LNCAP (cell line): ENCODE results near the gene MC1R.

Source experiments
- TF ChIP-seq, protein P1 (sequence below): fragments of 450-650 bp; IDR thresholded peaks from 2 replicates; pipeline ENCODE4 v1.5.1; 2017; ENCODE audit warnings: mild to moderate bottlenecking

MC1R gene

DNA sequence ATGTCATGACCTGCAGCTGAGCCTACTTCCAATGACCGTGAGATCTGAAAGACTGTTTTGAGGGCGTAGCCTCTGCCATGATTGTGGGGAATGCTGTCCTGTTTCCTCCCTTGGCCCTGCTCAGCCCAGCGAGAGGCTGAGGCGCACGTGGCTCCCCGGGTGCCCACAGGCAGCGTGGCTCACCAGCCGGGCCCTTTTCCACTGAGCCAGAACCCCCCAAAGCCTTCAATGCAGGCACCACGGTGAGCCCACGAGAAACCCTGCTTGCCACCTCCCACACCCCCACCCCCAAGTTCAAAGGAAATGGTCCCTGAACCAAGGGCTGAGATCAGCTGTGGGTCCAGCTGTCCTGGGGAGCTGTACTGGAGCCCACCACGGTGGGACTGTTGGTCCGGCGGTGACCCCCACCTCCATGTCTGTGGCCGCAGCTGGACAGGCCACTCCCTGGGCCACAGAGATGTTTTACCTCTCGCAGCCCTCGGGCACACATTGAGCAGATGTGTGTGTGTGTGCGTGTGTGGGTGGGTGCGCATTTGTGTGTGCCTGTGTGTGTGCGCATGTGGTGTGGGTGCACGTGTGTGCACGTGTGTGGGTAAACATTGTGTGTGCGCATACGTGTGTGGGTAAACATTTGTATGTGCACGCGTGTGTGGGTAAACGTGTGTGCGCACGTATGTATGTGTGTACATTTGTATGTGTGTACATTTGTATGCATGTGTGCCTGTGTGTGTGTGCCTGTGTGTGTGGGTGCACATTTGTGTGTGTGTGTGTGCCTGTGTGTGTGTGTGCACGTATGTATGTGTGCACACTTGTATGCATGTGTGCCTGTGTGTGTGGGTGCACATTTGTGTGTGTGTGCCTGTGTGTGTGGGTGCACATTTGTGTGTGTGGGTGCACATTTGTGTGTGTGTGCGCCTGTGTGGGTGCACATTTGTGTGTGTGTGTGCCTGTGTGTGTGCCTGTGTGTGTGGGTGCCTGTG, 5.0 kb upstream of the MC1R start:
- TF ChIP-seq, protein P1, sequence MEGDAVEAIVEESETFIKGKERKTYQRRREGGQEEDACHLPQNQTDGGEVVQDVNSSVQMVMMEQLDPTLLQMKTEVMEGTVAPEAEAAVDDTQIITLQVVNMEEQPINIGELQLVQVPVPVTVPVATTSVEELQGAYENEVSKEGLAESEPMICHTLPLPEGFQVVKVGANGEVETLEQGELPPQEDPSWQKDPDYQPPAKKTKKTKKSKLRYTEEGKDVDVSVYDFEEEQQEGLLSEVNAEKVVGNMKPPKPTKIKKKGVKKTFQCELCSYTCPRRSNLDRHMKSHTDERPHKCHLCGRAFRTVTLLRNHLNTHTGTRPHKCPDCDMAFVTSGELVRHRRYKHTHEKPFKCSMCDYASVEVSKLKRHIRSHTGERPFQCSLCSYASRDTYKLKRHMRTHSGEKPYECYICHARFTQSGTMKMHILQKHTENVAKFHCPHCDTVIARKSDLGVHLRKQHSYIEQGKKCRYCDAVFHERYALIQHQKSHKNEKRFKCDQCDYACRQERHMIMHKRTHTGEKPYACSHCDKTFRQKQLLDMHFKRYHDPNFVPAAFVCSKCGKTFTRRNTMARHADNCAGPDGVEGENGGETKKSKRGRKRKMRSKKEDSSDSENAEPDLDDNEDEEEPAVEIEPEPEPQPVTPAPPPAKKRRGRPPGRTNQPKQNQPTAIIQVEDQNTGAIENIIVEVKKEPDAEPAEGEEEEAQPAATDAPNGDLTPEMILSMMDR = no peak

DNA sequence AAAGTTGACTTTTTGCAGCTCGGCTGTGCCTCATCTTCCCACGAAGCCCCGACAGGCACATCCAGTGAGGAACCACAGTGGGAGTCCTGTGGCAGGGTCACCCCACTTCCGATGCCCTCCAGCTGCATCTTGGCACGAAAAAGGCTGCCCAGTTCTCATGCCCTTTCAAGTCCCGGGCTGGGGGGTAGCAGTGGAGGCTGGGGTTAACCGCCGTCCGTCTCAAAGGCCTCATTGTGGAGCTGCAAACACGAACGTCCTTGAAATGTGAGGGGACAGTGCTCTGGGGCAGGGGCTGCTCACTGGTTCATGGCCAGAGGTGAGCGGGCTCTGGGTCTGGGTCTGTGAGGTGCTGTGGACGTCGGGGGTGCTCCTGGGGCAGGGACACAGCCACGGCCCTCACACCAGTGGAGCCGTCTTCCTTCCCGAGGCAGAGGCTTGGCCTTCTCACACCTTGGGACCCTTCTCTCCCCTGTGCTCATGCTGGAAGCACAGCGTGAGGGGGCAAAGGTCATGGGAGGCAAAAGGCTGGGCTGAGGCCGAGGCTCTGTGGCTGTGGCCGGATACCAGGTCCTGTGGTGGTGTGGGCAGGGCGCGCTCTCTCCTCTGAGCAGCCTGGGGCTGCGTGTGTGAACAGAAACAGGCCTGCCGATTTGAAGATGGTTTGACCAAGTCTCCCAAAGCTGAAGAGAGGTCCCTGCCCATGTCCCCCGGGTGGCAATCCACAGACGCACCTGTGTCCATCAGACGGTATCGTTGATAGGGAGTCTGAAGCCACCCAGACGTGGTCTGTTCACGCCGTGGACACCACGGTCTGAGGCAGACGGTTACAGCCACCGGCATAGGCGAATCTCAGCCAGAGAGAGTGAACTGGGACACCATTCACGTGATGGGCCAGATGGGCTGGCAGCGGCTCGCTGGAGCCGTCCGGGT, 3.1 kb upstream of the MC1R start:
- TF ChIP-seq, protein P1 = no peak

DNA sequence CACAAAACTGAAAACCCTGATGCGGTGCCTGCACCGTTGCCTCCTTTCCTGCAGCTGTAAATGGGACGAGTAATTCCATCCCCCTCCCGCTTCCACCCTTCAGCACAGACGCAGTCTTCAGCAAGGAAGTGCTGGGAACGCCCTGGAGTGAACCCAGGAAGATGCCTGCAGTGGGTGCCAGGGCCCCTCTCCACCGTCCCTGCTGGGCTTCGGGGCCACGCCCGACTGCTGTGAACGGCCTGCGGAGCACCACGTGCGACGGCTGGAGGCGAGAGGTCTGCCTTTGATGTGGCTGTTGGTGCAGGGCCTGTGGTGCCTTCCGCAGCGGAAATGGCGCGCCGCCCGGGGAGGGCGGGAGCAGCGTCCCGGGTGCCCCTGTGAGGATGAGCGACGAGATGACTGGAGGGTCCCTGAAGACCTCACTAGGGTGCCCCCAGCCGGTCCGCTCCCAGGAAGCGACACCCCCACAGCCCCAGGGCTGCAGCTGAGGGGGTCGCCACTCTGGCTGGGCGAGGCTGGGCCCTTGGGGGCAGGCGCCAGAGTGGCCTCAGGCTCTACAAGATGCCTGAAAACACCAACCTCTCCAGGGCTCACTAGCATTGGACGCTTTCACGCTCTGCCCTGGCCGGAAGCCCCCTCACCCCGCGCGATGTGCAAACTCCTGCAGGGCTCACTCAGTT, 749 bp upstream of the MC1R start:
- TF ChIP-seq, protein P1 = no peak

DNA sequence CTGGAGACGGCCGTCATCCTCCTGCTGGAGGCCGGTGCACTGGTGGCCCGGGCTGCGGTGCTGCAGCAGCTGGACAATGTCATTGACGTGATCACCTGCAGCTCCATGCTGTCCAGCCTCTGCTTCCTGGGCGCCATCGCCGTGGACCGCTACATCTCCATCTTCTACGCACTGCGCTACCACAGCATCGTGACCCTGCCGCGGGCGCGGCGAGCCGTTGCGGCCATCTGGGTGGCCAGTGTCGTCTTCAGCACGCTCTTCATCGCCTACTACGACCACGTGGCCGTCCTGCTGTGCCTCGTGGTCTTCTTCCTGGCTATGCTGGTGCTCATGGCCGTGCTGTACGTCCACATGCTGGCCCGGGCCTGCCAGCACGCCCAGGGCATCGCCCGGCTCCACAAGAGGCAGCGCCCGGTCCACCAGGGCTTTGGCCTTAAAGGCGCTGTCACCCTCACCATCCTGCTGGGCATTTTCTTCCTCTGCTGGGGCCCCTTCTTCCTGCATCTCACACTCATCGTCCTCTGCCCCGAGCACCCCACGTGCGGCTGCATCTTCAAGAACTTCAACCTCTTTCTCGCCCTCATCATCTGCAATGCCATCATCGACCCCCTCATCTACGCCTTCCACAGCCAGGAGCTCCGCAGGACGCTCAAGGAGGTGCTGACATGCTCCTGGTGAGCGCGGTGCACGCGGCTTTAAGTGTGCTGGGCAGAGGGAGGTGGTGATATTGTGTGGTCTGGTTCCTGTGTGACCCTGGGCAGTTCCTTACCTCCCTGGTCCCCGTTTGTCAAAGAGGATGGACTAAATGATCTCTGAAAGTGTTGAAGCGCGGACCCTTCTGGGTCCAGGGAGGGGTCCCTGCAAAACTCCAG, 1.1 kb downstream of the MC1R start:
- TF ChIP-seq, protein P1 = no peak

DNA sequence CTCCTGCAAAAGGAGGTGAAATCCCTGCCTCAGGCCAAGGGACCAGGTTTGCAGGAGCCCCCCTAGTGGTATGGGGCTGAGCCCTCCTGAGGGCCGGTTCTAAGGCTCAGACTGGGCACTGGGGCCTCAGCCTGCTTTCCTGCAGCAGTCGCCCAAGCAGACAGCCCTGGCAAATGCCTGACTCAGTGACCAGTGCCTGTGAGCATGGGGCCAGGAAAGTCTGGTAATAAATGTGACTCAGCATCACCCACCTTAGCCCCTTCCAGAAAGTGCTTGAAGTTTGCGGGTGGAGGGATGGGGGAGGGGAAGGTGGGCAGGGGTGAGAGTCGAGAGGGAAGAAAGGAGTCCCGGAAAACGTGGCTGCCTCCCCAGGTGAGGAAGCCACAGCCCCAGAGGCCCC, 2.1 kb downstream of the MC1R start:
- TF ChIP-seq, protein P1 = no peak

DNA sequence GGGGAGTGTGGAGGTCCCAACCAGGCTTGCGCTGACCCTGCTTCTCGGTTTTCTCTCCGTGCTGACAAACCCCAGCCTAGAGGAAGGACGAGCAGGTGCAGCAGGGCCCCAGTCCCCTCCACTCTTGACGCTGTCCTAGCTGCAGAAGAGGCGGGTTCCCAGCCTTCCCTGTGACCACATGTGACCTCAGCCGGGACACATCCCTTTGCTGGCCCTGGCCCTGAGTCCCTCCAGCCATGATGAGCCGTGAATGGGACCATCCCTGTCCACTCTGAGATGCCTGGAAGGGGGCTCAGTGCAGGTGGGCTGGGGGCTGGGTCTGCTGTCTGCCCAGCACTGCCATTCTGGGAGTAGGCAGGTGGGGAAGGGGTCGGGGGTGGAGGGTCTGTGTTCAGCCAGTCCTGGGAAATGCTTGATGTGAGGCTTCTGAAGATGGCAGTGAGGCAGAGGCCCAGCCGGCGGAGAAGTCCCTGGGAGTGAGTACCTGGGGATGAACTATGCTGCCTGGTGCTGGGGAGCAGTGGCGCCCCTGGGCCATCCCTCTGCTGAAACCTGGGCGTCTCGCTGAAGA, 2.6 kb downstream of the MC1R start:
- TF ChIP-seq, protein P1 = no peak
